BE2C (cell line): ENCODE measurements around the gene HNRNPD.
"Not testable (repeated sequence)": the region's sequence is repeated elsewhere in the genome, so short reads cannot be mapped to it uniquely, and the experiment has no call there.

ENCODE experiments used
- DNase-seq: peaks from one replicate; pipeline ENCODE4 v3.0.0-alpha.2; 2020
- H3K27me3 ChIP-seq: fragments of 250-450 bp; sonication (Bioruptor Pico); 2 replicates; pipeline ENCODE4 v1.5.1; 2020; ENCODE audit warnings: mild to moderate bottlenecking
- H3K36me3 ChIP-seq: fragments of 250-450 bp; sonication (Bioruptor Pico); 2 replicates; pipeline ENCODE4 v1.5.1; 2020; ENCODE audit warnings: mild to moderate bottlenecking
- H3K4me1 ChIP-seq: fragments of 250-450 bp; sonication (Bioruptor Pico); 2 replicates; pipeline ENCODE4 v1.5.1; 2020
- H3K4me3 ChIP-seq: 2 replicates; pipeline ENCODE4 v1.5.1; 2011; ENCODE audit warnings: low read depth, low read length
- H3K9me3 ChIP-seq: fragments of 250-450 bp; sonication (Bioruptor Pico); 2 replicates; pipeline ENCODE4 v1.5.1; 2020
- TF ChIP-seq, protein P1 (sequence below): IDR thresholded peaks from 2 replicates; pipeline ENCODE4 v1.5.1; 2012; ENCODE audit warnings: mild to moderate bottlenecking, low read depth, low read length

HNRNPD gene

DNA sequence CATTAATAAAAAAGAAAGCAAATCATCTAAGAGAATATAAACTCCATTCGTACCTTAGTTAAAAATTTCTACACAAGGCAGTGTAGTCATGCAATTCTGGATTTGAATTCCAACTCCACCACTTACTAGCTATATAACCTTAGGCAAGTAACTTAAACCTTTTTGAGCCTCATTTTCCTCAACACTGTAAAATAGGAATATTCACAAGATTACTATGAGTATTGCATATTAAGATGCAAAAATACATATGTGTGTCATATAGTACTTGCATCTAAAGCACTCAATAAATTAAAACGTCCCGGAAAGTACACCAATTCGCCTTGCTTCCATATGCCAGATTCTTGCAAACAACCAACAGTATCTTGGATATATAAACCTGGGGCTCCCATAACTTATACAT is 42.0 kb downstream of the HNRNPD start:
- H3K9me3 ChIP-seq, result peaks cover 6% of the 10 kb centered on the region; the same call in 1 of the 2 replicates
- no peaks in the 10 kb centered on the region for H3K36me3 ChIP-seq
- no peaks in the 10 kb centered on the region for H3K4me1 ChIP-seq
- peaks cover 4% of the 10 kb centered on the region; the same call in 1 of the 2 replicates for H3K27me3 ChIP-seq
- TF ChIP-seq, protein P1, sequence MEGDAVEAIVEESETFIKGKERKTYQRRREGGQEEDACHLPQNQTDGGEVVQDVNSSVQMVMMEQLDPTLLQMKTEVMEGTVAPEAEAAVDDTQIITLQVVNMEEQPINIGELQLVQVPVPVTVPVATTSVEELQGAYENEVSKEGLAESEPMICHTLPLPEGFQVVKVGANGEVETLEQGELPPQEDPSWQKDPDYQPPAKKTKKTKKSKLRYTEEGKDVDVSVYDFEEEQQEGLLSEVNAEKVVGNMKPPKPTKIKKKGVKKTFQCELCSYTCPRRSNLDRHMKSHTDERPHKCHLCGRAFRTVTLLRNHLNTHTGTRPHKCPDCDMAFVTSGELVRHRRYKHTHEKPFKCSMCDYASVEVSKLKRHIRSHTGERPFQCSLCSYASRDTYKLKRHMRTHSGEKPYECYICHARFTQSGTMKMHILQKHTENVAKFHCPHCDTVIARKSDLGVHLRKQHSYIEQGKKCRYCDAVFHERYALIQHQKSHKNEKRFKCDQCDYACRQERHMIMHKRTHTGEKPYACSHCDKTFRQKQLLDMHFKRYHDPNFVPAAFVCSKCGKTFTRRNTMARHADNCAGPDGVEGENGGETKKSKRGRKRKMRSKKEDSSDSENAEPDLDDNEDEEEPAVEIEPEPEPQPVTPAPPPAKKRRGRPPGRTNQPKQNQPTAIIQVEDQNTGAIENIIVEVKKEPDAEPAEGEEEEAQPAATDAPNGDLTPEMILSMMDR, result no peak
- no peak overlapping the region for H3K4me3 ChIP-seq
- DNase-seq, result no peak

DNA sequence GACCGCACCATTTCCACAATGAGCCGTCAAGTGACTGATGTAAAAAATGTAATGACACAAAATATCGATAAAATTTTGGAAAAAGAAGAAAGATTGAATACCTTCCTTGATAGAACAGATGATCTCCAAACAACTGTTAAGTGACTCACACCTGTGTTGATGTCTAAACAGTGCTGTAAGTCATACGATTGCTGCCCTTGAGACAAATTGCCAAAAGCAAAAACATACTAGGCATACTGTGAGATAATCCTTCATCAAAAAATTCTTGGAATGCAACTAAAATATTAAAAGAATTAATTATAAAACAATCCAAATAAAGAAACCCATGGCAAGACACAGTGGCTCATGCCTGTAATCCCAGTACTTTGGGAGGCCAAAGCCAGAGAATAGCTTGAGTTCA is 53.4 kb downstream of the HNRNPD start:
- TF ChIP-seq, protein P1, result no peak
- DNase-seq, result no peak
- Histone ChIP-seq H3K4me3 (no peak overlapping the region), H3K27me3 (no peaks in the 10 kb centered on the region), H3K9me3 (no peaks in the 10 kb centered on the region), H3K4me1 (no peaks in the 10 kb centered on the region), H3K36me3 (no peaks in the 10 kb centered on the region)

DNA sequence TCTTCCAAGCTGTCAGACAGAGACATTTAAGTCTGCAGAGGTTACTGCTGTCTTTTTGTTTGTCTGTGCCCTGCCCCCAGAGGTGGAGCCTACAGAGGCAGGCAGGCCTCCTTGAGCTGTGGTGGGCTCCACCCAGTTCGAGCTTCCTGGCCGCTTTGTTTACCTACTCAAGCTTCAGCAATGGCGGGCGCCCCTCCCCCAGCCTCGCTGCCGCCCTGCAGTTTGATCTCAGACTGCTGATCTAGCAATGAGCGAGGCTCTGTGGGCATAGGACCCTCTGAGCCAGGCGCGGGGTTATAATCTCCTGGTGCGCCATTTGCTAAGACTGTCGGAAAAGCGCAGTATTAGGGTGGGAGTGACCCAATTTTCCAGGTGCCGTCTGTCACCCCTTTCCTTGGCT is 70.7 kb downstream of the HNRNPD start:
- not testable (repeated sequence) for H3K36me3 ChIP-seq, H3K27me3 ChIP-seq, DNase-seq, H3K9me3 ChIP-seq, H3K4me3 ChIP-seq, H3K4me1 ChIP-seq
